Measurements from ENCODE around the gene NUP188. TPM values are rescaled to one million over a fixed set of nuclear protein-coding genes. Genes with fewer than 3 reads are reported as not detected.

Gene NUP188
- total and polyA plus RNA-seq, 2 of the 13 experiments (the other 11 are each of a cell fraction or from before 2014, with no cell fraction given): 28.0 to 38.5 TPM

DNA sequence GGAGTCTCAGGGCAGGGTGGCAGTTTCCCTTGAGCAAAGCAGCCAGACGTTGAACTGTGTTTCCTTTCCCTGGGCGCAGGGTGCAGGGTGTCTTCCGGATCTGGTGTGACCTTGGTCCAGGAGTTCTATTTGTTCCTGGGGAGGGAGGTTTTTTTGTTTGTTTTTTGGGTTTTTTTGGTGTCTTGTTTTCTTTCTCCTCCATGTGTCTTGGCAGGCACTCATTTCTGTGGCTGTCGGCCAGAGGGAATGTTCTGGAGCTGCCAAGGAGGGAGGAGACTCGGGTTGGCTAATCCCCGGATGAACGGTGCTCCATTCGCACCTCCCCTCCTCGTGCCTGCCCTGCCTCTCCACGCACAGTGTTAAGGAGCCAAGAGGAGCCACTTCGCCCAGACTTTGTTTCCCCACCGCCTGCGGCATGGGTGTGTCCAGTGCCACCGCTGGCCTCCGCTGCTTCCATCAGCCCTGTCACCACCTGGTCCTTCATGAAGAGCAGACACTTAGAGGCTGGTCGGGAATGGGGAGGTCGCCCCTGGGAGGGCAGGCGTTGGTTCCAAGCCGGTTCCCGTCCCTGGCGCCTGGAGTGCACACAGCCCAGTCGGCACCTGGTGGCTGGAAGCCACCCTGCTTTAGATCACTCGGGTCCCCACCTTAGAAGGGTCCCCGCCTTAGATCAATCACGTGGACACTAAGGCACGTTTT, 30.2 kb upstream of the NUP188 start (continued):
- TF ChIP-seq, protein P1, sequence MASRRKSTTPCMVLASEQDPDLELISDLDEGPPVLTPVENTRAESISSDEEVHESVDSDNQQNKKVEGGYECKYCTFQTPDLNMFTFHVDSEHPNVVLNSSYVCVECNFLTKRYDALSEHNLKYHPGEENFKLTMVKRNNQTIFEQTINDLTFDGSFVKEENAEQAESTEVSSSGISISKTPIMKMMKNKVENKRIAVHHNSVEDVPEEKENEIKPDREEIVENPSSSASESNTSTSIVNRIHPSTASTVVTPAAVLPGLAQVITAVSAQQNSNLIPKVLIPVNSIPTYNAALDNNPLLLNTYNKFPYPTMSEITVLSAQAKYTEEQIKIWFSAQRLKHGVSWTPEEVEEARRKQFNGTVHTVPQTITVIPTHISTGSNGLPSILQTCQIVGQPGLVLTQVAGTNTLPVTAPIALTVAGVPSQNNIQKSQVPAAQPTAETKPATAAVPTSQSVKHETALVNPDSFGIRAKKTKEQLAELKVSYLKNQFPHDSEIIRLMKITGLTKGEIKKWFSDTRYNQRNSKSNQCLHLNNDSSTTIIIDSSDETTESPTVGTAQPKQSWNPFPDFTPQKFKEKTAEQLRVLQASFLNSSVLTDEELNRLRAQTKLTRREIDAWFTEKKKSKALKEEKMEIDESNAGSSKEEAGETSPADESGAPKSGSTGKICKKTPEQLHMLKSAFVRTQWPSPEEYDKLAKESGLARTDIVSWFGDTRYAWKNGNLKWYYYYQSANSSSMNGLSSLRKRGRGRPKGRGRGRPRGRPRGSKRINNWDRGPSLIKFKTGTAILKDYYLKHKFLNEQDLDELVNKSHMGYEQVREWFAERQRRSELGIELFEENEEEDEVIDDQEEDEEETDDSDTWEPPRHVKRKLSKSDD (CRISPR knock-in tag; IDR thresholded peaks at IDR 0.05; ENCODE audit: low read depth): peak; percentile 76
- TF ChIP-seq ZNF570 (CRISPR knock-in tag; IDR thresholded peaks at IDR 0.05; ENCODE audit: borderline replicate concordance) (no peak), HMGA1 (CRISPR knock-in tag; conservative IDR thresholded peaks at IDR 0.05) (no peak), TARDBP (CRISPR knock-in tag; IDR thresholded peaks at IDR 0.05) (no peak; the same call in 1 of the 2 replicates), ZNF549 (CRISPR knock-in tag; IDR thresholded peaks at IDR 0.05) (no peak), FOXK2 (IDR thresholded peaks at IDR 0.05) (no peak), ZNF670 (CRISPR knock-in tag; IDR thresholded peaks at IDR 0.05; ENCODE audit: borderline replicate concordance) (no peak), PHF8 (CRISPR knock-in tag; IDR thresholded peaks at IDR 0.05) (no peak), ZBTB34 (CRISPR knock-in tag; IDR thresholded peaks at IDR 0.05) (peak; percentile 70; the same call in 1 of the 2 replicates), KIAA2018 (CRISPR knock-in tag; IDR thresholded peaks at IDR 0.05; ENCODE audit: borderline replicate concordance) (no peak), ZNF746 (CRISPR knock-in tag; IDR thresholded peaks at IDR 0.05) (peak; percentile 79; the same call in 1 of the 2 replicates)
- TF ChIP-seq, protein P2, sequence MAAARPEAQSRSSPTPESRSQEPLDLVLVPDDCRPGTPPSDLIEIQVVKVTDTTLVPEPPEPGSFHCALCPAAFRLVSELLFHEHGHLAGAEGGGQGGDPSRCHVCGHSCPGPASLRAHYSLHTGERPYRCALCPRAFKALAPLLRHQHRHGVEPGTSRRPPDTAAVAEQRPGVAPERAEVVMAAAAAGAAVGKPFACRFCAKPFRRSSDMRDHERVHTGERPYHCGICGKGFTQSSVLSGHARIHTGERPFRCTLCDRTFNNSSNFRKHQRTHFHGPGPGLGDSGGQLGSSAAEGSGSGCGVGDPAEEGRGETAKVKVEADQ (CRISPR knock-in tag; IDR thresholded peaks at IDR 0.05; ENCODE audit: borderline replicate concordance): no peak
- TF ChIP-seq, protein P3, sequence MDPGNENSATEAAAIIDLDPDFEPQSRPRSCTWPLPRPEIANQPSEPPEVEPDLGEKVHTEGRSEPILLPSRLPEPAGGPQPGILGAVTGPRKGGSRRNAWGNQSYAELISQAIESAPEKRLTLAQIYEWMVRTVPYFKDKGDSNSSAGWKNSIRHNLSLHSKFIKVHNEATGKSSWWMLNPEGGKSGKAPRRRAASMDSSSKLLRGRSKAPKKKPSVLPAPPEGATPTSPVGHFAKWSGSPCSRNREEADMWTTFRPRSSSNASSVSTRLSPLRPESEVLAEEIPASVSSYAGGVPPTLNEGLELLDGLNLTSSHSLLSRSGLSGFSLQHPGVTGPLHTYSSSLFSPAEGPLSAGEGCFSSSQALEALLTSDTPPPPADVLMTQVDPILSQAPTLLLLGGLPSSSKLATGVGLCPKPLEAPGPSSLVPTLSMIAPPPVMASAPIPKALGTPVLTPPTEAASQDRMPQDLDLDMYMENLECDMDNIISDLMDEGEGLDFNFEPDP (CRISPR knock-in tag; conservative IDR thresholded peaks at IDR 0.05): 0 out of 2 replicates have a peak, but pooled peaks have one; percentile 69

Measured in HepG2 (cell line).